Gastrocnemius medialis (tissue), 4 donors: ENCODE measurements around the gene GNA15.

Source experiments
- CTCF ChIP-seq, 5 experiments: fragments of 450-650 bp in 3 of 5; fragments of 200-600 bp in 2 of 5; sonication (generic) in 2 of 5; IDR thresholded peaks in 4 of 5; conservative IDR thresholded peaks in 1 of 5; 1 replicate in 4 of 5; 2 replicates in 1 of 5; pipeline ENCODE4 v1.5.1; 2016 to 2019; ENCODE audit warnings: antibody characterized with exemption in 5 of 5, mild to moderate bottlenecking in 3 of 5, moderate library complexity in 3 of 5
- POLR2A ChIP-seq, 2 donors: fragments of 450-650 bp; IDR thresholded peaks; one replicate each; pipeline ENCODE4 v1.6.1; 2017; ENCODE audit warnings: antibody characterized with exemption in 2 of 2, mild to moderate bottlenecking in 2 of 2, moderate library complexity in 2 of 2

- TF ChIP-seq CTCF (IDR thresholded peaks at IDR 0.05 in 4 of 5, conservative IDR thresholded peaks at IDR 0.05 in 1 of 5) = no peak
- no peak for TF ChIP-seq POLR2A (IDR thresholded peaks at IDR 0.05)
Observed at GRCh38 chr19:3211191-3211590, 75.4 kb downstream of the GNA15 start.
